HG02588 (cell line): ENCODE results near the gene AHCYL2.
"Not testable (repeated sequence)": the region's sequence is repeated elsewhere in the genome, so short reads cannot be mapped to it uniquely, and the experiment has no call there.

Source experiments
- ATAC-seq: cut with Tn5 transposase; IDR thresholded peaks from one replicate; pipeline ENCODE4 v1.9.1; 2021; ENCODE audit warnings: mild to moderate bottlenecking, moderate library complexity; ENCODE audit not compliant: unreplicated experiment

The AHCYL2 gene

DNA sequence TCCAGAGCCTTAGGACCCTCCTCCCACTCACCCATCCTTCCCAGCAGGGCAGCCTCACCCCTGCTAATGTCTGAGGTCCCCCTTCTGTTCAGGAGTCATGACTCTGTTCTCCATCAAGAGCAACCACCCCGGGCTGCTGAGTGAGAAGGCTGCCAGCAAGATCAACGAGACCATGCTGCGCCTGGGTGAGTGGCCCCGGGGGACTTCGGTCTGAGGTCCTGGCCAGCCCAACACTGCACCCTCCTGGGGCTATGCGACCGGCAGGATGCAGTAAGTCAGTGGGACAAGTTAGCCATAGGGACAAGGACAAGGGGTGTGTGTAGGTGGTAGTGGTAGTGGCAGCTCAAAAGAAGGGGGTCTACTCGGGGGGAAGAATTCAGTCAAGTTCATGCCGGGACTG lies 16.2 kb upstream of the AHCYL2 start:
- no peak for ATAC-seq

DNA sequence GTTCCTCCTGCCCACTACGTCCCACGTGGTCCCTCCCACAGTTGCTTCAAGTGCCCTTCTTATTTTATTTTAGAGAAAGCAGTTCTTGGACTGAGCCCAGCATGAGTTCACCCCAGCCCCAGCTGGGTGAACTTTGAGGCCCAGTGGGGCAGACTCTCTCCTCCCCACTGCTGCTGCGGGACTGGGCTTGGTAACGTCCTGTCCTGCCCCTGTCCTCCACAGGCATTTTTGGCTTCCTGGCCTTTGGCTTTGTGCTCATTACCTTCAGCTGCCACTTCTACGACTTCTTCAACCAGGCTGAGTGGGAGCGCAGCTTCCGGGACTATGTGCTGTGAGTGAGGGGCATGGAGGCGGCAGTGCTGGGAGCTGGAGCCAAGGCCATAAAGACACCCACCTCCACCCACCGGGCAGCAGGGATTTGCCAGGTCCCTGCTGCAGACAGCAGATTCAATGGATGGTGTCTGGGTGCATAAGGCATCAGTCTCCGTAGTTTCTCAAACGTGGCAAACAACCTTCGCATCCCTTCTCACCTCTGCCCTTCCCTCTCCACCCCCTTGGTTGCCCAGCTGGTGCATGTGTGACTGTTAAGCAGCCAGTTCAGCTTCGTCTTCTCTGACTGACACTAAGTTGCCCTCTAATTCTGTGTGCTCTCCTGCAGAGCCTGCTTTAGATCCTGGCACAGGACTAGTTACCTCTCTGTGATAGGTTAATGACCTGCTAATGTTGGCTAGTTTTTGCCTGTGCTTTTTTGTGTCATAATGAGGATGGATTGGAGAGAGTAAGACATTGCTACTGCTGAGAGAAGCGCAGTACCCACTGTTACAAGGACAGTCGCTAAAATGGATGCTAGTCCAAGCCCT lies 15.5 kb upstream of the AHCYL2 start:
- ATAC-seq = no peak

DNA sequence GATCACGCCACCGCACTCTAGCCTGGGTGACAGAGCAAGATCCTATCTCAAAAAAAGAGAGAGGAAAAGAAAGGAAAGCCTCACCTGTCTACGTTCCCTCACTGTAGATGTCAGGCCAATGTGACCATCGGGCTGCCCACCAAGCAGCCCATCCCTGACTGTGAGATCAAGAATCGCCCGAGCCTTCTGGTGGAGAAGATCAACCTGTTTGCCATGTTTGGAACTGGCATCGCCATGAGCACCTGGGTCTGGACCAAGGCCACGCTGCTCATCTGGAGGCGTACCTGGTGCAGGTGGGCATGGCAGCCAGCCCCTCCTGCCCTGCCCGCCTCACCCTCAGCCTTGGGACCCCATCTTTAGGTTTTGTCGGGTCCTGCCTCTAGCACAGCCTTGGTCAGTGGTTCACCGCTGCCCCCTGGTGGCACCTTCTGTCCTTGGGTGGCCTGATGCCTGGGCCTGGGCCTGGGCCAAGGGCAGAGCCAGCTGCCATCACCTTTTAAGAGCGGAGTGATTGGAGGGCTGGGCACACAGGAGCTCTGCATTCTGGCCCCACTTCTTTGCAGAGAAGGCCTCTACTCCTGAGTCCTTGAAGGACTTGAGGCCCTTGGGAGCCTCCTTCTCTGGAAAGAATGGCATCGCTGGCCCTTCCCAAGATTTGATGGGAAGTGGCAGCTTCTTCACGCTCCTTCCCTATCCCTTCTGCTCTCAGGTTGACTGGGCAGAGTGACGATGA lies 14.4 kb upstream of the AHCYL2 start:
- ATAC-seq = no peak

DNA sequence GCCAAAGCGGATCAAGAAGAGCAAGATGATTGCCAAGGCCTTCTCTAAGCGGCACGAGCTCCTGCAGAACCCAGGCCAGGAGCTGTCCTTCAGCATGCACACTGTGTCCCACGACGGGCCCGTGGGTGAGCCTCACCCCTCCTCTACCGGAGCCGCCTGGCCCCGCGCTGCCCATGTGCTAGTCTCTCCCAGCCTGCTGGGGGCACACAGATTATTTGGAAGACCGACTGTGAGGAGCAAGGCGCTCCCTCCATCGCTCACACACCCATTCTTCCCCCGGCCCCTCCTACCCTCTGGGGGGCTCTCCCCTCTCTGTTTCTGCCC lies 13.9 kb upstream of the AHCYL2 start:
- ATAC-seq = no peak

DNA sequence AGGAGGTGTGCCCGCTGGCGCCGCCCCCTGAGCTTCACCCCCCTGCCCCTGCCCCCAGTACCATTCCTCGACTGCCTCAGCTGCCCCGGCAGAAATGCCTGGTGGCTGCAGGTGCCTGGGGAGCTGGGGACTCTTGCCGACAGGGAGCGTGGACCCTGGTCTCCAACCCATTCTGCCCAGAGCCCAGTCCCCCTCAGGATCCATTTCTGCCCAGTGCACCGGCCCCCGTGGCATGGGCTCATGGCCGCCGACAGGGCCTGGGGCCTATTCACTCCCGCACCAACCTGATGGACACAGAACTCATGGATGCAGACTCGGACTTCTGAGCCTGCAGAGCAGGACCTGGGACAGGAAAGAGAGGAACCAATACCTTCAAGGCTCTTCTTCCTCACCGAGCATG lies 12.7 kb upstream of the AHCYL2 start:
- ATAC-seq = no peak

DNA sequence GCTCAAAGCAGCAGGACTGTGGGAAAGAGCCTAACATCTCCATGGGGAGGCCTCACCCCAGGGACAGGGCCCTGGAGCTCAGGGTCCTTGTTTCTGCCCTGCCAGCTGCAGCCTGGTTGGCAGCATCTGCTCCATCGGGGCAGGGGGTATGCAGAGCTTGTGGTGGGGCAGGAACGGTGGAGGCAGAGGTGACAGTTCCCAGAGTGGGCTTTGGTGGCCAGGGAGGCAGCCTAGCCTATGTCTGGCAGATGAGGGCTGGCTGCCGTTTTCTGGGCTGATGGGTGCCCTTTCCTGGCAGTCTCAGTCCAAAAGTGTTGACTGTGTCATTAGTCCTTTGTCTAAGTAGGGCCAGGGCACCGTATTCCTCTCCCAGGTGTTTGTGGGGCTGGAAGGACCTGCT lies 12.2 kb upstream of the AHCYL2 start:
- ATAC-seq = no peak

DNA sequence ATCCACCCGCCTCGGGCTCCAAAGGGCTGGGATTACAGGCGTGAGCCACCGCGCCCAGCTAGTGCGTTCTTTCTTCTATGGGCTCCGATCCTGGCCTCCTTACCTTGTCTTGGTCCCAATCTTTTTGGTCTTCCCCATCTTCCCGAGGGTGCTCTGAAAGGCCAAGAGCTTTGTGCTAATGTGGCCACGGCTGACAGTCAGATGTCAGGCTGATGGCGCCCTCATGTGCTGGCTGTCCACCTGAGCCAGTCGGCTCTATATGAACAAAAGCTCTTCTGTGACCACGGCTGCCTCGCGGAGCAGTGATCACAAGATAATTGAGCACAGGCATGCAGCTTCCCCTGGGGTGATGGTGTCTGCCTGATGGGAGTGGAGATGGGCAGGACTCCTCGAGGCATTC lies 11.0 kb upstream of the AHCYL2 start:
- ATAC-seq = no peak

DNA sequence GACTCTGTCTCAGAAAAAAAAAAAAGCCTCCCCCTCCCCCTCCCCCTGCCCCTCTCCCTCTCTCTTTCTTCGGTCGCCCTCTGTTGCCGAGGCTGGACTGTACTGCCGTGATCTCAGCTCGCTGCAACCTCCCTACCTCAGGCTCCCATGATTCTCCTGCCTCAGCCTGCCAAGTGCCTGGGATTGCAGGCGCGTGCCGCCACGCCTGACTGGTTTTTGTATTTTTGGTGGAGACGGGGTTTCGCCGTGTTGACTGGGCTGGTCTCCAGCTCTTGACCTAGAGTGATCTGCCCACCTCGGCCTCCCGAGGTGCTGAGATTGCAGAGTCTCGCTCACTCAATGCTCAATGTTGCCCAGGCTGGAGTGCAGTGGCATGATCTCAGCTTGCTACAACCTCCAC lies 9.1 kb upstream of the AHCYL2 start:
- not testable (repeated sequence) for ATAC-seq

DNA sequence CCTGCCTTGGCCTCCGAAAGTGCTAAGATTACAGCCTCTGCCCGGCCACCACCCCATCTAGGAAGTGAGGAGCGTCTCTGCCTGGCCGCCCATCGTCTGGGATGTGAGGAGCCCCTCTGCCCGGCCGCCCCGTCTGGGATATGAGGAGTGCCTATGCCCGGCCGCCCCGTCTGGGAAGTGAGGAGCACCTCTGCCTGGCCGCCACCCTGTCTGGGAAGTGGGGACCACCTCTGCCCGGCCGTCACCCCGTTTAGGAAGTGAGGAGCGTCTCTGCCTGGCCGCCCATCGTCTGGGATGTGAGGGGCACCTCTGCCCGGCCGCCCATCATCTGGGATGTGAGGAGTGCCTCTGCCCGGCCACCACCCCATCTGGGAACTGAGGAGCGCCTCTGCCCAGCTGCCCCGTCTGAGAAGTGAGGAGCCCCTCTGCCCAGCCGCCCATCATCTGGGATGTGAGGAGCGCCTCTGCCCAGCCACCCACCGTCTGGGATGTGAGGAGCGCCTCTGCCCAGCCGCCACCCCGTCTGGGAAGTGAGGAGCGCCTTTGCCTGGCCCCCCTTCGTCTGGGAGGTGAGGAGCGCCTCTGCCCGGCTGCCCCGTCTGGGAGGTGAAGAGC lies 8.6 kb upstream of the AHCYL2 start:
- not testable (repeated sequence) for ATAC-seq

DNA sequence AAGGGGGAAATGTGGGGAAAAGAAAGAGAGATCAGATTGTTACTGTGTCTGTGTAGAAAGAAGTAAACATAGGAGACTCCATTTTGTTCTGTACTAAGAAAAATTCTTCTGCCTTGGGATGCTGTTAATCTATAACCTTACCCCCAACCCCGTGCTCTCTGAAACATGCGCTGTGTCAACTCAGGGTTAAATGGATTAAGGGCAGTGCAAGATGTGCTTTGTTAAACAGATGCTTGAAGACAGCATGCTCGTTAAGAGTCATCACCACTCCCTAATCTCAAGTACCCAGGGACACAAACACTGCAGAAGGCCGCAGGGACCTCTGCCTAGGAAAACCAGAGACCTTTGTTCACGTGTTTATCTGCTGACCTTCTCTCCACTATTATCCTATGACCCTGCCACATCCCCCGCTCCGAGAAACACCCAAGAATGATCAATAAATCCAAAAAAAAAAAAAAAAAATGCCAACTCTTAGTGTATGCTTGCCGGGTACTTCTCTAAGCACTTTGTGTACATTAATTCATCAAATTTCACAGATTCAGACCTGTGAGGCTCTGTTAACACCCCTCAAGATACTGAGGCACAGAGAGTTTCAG lies 7.9 kb upstream of the AHCYL2 start:
- not testable (repeated sequence) for ATAC-seq

DNA sequence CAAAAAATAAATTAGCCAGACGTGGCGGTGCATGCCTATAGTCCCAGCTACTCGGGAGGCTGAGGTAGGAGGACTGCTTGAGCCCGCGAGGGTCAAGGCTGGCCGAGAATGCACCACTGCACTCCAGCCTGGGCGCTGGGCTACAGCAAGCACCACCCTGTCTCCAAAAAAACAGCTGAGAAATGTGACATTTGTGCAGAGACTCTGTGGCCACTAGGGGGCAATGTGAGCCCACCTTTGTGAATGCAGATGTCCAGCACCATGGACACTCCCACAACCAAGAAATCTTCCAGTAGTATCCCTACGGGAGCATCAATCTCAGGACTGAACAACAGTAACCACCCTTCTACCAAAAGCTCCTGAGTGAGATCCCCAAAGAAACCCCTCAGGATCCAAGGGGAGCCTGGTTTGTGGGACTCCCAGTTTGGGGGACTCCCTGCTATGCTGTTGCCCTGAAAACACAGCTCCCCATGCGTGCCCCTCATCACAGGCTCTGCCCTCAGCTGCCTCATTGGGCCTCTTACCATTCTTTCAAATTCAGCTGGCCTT lies 6.2 kb upstream of the AHCYL2 start:
- ATAC-seq = no peak

DNA sequence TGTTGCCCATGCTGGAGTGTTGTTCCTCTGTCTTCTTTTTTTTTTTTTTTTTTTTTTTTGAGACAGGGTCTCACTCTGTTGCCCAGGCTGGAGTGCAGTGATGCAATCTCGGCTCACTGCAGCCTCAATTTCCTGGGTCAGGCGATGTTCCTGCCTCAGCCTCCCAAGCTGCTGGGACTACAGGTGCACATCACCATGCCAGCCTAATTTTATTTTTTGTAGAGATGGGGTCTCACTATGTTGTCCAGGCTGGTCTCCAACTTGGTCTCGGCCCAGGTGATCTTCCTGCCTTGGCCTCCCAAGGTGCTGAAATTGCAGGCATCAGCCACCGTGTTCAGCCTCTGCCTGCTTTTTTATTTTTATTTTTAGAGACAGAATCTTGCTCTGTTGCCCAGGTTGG lies 5.7 kb upstream of the AHCYL2 start:
- ATAC-seq = not testable (repeated sequence)

DNA sequence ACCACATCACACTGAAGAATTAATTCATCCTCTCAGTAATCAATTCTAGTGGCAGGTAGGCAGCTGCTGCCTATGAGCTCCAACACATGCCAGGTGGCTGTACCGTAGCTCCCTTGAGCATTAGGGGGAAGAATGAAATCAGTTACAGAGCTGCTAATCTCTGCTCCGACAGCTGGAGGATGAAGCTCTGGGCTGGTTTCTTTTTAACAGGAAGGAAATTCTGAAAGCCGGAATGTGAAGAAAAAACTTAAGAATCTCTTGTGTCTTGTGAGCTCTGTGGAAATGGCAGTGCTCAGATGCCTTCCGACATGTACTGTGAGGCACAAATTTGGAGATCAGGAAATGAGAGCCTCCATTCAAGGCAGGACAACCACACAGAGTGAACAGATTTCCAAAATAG lies 2.8 kb upstream of the AHCYL2 start:
- no peak for ATAC-seq

DNA sequence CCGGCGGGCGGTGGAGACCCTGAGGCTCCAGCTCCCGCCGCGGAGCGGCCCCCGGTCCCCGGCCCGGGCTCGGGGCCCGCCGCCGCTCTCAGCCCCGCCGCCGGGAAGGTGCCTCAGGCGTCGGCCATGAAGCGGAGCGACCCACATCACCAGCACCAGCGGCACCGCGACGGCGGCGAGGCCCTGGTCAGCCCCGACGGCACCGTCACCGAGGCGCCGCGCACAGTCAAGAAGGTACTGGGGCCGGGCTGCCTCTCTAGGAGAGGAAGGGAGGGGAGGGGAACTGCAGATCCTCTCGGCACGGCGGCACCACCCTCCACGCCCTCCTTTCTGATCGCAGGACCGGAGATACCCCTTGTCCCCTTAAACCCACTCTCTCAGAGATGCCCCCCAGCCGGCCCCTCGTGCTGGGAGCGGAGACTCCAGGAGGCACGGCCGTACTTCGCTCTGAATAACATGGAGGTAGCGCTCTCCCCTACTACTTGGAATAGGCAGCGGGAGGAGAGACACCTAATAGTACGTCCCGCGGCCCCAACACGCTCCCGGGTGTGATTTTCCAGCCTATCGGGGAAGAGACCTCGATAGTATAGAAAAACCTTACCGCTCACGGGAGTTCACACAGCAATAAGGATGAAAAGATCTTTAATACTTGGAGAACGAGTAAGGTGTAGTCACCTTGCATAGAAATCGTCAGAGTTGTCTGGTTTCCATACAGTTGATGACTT lies 538 bp downstream of the AHCYL2 start:
- ATAC-seq = peak; percentile 26

DNA sequence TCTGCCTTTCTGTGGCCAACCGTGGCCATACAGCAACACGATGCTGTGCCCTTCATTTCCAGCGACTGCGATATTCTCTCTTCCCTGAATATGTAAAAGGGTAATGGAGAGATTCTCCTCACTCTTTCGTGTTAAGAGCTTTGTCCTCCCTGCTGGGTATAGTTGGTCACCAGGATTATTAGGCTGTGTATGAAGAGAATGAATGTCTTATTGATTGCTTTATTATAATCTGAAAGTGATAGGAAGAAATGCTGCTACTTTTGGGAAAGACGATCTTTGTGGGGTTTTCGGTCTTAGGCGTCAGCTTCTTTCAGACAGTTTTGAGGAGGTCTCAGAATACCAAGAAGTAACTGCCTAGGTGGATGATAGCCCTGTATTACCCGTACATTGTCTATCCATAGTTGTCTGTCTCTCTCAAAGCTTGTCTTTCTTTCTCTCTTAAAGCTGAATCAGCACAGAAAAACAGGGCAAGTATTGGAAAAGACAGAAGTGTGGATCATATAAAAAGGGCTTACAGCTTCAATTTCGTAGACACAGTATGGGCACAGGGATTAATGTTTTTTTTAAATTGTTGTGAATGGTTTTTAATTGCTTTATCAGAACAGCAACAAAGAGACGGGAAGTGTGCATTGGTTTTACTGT lies 1.2 kb downstream of the AHCYL2 start:
- no peak for ATAC-seq

DNA sequence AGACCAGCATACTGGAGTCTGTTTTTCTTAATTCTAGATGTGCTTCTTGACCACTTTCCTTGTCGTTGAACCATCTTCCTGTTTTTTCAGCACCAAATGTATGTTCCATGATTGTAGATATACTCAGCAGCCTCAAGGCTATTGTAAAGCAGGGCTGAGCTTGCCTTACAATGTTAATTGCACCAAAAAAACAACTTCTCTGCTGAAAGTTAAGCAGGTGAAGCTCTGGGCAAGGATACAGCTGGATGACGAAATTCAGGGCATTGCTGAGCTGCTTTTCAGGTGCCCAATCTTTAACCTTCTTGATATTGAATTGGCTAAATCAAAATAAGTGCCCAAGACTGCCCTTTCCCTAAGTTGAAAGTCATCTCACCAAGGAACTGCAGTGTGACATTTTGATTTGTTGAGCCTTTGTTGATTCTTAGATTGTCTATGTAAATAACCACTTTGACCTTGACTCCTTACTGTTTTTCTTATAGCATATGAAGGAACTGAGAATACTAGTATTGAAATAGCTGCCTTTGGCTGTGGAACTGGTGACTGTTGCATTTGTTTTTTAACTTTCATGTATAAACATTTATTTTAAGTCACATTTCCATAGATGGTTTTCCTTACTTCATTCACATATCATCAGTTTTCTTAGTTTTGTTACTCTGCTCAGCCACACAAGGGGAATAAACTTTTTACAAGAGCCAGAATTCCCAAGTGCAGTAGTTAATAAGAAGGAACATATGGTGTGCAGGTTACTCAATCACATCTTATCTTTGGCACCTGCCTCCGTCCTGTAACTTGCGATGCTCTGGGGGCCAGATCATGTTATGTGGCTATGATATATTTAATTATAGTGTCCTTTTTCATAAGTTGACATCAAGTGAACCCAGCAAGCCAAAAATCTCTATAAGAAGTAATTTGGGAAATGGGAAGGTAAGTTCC lies 3.1 kb downstream of the AHCYL2 start:
- no peak for ATAC-seq

DNA sequence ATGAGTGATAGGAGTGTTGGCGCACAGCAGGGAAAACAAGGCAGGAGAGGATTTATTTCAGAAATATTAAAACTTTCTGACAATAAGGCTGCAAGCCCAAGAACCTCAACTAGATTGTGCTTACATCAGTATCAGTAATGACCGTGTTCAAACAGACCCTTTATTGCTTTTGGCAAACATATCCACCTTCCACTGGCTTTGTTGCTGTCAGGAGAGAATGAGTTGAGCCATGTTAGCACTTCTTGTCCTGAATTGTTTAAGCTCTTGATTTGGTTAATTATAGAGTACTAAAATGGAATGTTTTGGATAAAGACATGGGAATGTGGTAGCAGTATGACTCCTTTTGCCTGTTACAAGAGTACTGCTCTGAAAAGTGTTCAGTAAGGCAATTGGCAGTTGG lies 3.8 kb downstream of the AHCYL2 start:
- ATAC-seq = no peak

DNA sequence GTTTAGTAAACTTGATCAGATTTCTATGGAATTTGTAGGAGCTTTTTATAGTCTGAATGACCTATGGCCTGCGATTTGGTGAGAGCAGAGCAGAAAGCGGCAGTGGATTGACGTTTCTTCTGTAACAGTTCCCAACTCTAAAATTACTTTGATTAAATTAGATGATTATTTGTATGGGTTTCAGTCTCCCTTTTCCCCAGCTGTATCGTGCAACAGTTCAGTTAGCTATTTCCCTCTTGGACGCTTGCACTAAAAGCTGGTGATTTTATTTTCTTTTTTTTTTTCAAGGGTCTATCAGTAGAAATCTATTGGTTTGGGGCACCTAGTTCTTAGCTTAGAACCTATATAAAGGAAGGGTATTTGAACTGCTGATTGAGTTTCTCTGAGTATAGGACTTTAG lies 6.8 kb downstream of the AHCYL2 start:
- ATAC-seq = no peak

DNA sequence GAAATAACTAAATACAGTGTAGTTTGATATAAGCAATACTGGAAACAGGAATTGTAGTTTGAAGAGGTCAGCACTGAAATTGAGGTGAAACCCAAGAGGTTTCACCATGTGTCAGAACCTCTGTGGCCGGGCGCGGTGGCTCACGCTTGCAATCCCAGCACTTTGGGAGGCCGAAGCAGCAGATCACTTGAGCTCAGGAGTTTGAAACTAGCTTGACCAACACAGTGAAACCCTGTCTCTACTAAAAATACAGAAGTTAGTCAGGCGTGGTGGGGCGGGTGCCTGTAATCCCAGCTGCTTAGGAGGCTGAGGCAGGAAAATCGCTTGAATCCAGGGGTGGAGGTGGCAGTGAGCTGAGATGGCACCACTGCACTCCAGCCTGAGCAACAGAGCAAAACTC lies 13.7 kb downstream of the AHCYL2 start:
- no peak for ATAC-seq
